IPS-18c (cell line): ENCODE measurements around the gene ZNF385A.
"Not testable (repeated sequence)": the region's sequence is repeated elsewhere in the genome, so short reads cannot be mapped to it uniquely, and the experiment has no call there.

Source experiments
- H3K4me3 ChIP-seq: 2 replicates; pipeline ENCODE4 v1.7.0; 2013; ENCODE audit warnings: low read depth, mild to moderate bottlenecking, low read length, moderate library complexity; ENCODE audit not compliant: insufficient read depth
- H3K9me3 ChIP-seq: one replicate; pipeline ENCODE4 v1.6.1; 2013; ENCODE audit warnings: mild to moderate bottlenecking, low read length, moderate library complexity; ENCODE audit not compliant: control insufficient read depth, insufficient read depth

The ZNF385A gene

DNA sequence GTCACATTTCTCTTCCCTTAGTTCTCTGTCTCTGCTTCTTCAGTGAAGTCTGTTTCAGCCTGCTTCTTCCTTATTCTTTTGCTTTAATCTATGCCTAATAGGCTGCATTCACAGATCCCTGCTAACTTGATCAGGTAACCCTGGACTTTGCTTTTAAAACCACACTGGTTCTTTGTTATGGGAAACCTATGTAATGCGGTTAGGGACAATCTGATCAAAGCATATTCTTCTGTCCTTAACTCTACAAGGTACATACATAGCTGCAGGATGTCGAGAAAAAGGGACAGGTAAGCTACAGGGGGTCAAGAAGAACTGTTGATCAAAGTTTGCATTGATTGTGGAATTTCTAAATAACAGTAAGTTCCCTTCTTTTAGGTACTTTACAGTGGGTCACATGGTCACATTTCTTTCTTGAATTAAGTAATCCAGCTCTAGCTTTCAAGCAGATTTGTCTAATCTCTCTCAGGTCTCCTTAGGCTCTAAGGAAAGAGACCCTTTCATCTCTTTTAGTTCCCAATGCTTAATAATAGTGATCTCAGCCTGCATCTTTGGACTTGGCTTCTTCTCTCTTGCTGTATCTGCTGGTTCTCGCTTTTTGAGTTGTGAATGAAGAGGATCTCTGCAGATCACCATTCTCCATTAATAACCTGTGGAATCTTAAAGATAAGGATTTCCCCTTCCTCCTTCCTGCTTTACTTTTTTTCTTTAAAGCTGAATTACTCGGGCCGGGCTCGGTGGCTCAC is 55.8 kb downstream of the ZNF385A start:
- H3K4me3 ChIP-seq, result no peak overlapping the region
- no peaks in the 10 kb centered on the region for H3K9me3 ChIP-seq

DNA sequence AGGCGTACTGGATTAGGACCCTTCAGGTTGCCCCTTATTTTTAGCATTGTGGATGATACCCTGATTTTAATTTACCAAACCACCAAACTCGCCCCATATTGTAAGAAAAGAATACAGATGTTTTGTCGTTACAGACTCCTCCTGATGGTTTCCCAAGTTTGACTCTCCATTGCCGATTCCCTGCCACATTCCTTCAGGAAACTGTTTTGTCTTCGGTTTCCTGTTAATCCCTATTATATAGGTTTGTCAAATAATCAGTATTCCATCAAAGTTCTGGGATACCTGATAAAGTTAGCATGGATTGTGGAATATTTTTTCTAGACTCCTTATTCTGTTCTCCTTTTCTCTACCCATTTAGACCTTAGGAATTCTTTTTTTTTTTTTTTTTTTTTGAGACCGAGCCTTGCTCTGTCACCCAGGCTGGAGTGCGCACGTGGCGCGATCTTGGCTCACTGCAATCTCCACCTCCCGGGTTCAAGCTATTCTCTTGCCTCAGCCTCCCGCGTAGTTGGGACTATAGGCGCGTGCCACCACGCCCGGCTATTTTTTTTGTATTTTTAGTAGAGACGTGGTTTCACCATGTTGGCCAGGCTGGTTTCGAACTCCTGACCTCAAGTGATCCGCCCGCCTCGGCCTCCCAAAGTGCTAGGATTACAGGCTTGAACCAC is 59.0 kb downstream of the ZNF385A start:
- not testable (repeated sequence) for H3K9me3 ChIP-seq
- peak overlapping the region; percentile 85 for H3K4me3 ChIP-seq

DNA sequence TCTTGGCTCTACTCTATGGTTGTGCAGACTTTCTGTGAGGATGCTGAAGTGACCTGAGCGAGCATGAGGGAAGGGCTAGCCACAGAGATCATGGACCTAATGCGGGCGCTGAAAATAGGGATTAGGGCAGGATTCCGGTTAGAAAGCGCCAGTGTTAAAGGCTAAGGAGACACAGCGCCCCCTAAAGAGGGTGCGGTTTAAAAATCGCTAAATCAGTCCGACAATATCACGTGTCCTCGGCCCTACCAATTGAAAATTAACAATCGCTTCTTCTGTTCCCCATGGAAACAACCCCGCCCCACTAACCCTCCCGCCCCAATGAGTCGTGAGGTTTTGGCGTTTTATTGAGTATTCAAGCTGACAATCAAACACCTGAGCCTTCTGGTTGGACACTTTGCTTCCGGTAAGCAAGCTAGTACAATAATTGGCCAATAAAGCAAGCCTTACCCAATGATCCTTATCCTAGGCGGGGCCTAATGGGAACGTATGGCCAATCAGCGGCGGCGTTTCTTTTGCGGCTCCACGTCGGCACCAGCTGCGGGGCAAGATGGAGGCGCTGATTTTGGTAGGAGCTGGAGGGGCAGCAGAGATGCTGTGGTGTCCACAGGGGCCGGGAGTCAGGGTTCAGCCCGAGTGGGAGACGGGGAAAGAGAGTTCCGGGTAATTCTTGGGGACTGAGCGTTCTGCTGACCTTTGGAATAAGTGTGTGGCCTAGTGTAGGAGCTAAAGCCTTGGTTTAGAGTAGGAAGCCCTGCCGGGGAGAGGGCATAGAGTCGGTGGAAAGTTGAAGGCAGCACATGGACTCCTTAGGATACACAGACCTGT is 59.7 kb downstream of the ZNF385A start, which contains the start of gene COPZ1:
Gene COPZ1, plus strand, starts transcription at position 515 of the 825 bp plus-strand sequence. Its CDS starts 33 bp downstream, at position 548.
- Histone ChIP-seq H3K9me3 (no peaks in the 10 kb centered on the region), H3K4me3 (peak within 1 kb of the TSS; percentile 85)

GRCh38 chr12:54321363-54321762 is 63.2 kb downstream of the ZNF385A start:
- Histone ChIP-seq H3K9me3 (no peaks in the 10 kb centered on the region), H3K4me3 (no peak overlapping the region)
